Ishikawa (cell line): ENCODE results near the gene BTBD2.

ENCODE experiments used
- CREB1 ChIP-seq: IDR thresholded peaks from 2 replicates; pipeline ENCODE4 v1.6.1; 2012; ENCODE audit warnings: low read depth
- EGR1 ChIP-seq: IDR thresholded peaks from 2 replicates; pipeline ENCODE4 v1.6.1; 2012
- EP300 ChIP-seq: IDR thresholded peaks from 2 replicates; pipeline ENCODE4 v1.6.1; 2012; ENCODE audit warnings: borderline replicate concordance
- FOXM1 ChIP-seq: IDR thresholded peaks from 2 replicates; pipeline ENCODE4 v1.6.1; 2012; ENCODE audit warnings: low read depth, borderline replicate concordance
- MAX ChIP-seq: IDR thresholded peaks from 2 replicates; pipeline ENCODE4 v1.6.1; 2012
- RAD21 ChIP-seq: IDR thresholded peaks from 2 replicates; pipeline ENCODE4 v1.6.1; 2012; ENCODE audit warnings: low read depth
- REST ChIP-seq: IDR thresholded peaks from 2 replicates; pipeline ENCODE4 v1.6.1; 2012; ENCODE audit warnings: low read depth, mild to moderate bottlenecking
- TAF1 ChIP-seq: IDR thresholded peaks from 2 replicates; pipeline ENCODE4 v1.6.1; 2012; ENCODE audit warnings: low read depth, mild to moderate bottlenecking
- TCF12 ChIP-seq: IDR thresholded peaks from 2 replicates; pipeline ENCODE4 v1.6.1; 2012; ENCODE audit warnings: low read depth
- USF1 ChIP-seq: IDR thresholded peaks from 2 replicates; pipeline ENCODE4 v1.6.1; 2012
- YY1 ChIP-seq: IDR thresholded peaks from 2 replicates; pipeline ENCODE4 v1.6.1; 2012; ENCODE audit warnings: low read depth

- TF ChIP-seq FOXM1 = no peak
- TF ChIP-seq USF1 = no peak
- TF ChIP-seq REST = no peak
- TF ChIP-seq TAF1 = no peak
- TF ChIP-seq EP300 = no peak
- peak; percentile 49 for TF ChIP-seq YY1
- TF ChIP-seq RAD21 = no peak
- TF ChIP-seq EGR1 = no peak
- TF ChIP-seq TCF12 = no peak
- no peak for TF ChIP-seq MAX
- no peak for TF ChIP-seq CREB1
Observed at GRCh38 chr19:1941146-1942077, 74.1 kb downstream of the BTBD2 start, which contains the start of gene CSNK1G2.
